CD4-positive, alpha-beta T cell treated with Interferon gamma for 1 hour (primary cell): ENCODE results near the gene TGFB3.
"Not testable (repeated sequence)": the region's sequence is repeated elsewhere in the genome, so short reads cannot be mapped to it uniquely, and the experiment has no call there.

Source experiments
- DNase-seq: peaks from one replicate; pipeline ENCODE4 v3.0.0-alpha.2; 2020

Gene TGFB3

DNA sequence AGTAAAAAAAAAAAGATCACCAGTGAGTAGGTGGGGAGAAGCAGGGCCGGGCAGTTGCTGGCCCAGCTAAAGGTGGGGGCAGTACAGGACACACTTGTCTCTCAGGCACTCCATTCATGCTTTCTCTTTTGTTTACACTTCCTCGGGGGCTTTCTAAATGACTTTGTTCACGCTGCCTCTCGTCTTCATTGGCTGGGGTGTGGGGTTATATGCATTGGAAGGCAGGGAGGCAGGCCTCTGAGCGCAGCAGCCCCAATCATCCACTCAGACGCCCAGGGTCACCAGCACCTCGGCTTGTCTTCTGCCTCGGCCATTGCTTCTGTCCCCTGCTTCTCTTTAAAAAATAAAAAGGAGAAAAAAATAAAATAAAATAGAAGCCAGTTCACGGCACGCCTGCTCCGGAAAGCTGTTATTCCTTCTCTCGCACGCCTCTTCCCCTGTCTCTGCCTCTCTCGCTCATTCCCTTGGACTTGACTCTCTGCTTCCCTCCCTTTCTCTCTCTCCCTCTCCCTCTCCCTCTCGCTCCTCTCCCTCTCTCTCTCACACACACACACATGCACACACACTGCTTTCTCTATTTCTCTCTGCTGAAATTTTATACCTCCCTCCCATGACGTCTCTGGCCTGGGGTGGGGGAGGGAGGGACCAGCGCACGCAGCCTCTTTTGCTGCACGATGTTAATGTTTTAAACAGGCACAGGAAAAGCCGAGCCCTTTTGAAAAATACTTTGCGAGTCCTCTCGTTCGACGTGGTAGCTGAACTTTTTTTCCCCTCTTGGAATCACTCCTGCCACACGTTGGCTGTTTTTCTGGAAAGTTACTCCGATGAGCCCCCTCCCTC is at the start of gene TGFB3:
Gene TGFB3 (minus strand): TSS at position 570 of the 840 bp plus-strand sequence. CDS start 1,102 bp downstream, outside the sequence.
- DNase-seq = peak; percentile 70

DNA sequence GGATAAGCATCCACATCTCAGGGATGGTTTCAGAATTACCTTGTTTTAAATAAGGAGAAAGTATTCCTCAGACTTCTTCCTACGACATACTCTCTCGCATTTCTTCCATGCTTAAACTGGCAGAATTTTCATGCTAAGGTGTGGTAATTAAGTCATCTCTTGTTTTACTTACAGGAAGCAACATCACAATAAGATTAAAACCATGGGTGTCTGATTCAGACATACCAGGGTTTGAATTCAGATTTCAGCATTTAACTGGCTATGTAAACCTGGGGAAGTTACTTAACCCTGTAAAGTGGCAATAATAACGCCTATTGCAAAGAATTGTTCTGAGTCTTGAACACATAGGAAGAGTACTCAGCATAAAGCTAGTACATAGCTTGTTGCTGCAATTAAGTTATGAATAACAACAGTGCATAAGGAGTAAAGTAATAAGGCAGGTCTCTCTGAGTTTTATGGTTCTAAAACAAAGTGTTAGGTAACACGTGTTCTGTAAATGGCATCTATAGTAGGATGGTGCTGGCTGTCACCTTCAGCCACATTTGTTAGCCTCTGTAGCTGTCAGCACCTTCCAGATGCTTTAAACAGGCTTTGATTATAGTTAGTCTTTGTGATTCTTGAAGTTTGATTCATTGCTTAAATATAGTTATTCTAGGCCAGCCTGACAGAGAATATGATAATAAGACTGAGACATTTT is 42.6 kb upstream of the TGFB3 start:
- DNase-seq = no peak

DNA sequence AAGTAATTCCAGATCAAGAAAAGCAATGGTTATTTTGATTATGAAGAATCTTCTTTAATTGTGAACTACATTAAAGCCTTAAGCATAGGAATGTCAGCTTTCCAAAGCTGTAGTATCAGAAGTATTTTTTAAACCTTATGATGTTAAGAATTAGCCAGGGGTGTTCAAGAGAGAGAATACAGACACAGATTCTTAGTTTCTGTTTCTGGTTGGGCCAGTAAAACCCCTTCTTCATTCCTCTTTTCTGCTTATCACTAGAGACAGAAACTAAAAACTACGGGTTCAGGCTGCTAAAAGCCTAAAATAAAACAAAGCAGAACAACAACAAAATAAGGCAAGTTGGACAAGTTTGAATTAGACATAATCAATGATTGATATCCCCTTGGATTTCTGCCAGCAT is 42.0 kb upstream of the TGFB3 start:
- DNase-seq = no peak

DNA sequence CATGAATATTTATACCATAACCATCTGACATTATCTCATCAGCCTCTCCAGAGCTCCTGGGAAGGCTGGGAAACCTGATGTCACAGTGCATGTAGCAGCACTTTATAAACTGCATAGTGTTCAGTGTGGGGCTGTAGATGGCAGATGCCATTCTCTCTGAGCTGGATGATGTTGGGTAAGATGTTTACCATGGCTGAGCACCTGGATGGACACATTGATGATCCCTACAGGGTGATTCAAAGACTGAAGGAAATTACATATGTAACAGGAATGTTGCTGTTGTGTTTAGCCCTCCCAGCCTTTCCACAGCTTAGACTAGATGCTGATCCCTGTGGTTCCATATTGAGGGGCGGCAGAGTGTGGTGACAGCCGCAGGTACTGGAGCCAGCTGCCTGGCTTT is 41.2 kb upstream of the TGFB3 start:
- no peak for DNase-seq

DNA sequence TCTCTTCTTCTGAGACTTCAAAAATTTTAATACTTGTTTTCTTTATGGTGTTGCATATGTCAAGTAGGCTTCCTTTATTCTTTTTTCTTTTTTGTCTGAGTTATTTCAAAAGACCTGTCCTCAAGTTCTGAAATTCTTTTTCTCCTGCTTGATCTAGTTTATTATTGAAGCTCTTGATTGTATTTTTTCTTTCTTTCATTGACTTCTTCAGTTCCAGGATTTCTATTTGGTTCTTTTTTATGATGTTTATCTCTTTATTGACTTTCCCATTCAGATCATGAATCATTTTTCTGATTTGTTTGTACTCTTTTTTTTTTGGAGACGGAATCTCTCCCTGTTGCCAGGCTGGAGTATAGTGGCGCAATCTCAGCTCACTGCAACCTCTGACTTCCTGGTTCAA is 37.9 kb upstream of the TGFB3 start:
- DNase-seq = no peak

DNA sequence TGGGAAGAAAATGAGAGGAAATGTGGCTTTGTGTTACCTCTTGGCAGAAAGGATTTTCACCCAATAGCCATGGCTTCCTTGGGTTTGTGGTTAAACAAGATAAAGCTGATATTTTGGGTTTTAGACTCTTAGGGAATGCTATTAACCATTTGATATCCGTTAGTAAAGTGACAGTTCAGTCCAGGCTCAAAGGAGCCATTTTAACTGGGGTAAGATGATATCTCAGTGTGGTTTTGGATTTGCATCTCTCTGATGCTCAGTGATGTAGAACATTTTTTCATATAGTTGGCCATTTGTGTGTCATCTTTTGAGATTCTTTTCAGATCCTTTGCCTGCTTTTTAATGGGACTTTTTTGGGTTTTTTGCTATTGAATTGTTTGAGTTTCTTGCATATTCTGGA is 33.9 kb upstream of the TGFB3 start:
- DNase-seq = no peak

DNA sequence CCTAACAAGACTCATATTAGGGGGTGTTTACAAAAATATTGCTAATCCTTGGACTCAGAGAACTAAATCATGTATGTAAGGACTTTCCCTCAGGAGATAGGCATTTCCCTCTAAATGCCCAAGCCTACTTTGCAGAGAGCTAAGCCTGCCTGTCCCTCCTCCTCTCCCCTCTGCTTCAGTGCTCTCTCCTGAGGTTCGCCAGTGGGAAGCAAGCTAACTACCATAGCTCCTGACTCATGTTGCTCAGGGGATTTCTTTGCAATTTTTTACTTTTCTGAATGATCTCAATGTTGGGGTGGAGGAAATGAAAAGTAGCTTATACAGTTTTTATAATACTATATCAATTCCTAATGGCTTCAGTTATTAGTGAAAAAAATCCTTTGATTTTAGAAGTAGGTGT is 33.4 kb upstream of the TGFB3 start:
- no peak for DNase-seq

DNA sequence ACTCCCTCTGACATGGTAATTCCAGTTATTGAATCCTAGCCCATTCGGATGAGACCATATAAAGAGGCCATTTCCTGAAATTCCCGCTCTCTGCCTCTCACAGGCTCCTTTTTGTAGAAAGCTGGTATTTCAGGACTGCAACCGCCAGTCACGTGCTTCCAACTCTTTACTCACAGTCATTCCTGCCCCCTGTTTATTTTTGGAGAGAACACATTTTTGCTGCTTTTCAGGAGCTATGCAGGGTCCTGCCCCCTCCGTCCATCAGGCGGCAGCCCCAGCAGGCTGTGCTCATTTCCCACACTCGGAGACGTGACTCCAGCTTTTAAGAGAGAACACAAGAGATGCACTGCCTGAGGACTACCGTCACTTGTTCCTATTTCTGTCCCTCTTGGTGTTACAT is 30.6 kb upstream of the TGFB3 start:
- DNase-seq = no peak

DNA sequence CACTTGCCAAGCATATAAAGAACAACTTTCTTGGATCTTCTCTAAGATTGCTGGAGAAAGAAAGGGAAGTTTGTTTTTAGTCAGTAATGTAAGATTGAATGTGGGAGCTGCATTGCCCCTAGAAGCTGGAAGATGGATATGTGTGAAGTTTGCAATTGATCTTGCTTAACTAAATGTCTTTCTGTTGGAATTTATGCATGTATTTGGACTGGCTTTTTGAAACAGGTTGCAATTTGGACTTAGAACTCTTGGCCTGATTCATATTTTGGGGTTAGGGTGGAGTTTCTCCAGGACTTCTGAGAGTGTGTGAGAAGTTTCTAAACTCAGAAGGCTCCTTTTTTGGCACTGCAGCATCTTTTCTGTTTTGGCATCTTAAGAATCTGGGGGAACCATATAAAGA is 30.1 kb upstream of the TGFB3 start:
- DNase-seq = no peak

DNA sequence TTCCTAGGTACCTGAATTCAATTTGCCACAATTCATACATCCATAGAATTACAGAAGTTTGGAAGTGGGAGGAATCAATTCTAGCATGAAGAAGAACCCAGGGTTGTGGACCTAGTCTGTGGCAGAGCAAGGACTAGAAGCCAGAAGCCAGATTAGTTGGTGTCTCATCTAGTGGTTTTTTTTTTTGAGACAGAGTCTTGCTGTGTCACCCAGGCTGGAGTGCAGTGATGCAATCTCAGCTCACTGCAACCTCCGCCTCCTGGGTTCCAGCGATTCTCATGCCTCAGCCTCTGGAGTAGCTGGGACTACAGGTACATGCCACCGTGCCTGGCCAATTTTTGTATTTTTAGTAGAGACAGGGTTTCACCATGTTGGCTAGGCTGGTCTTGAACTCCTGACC is 27.8 kb upstream of the TGFB3 start:
- not testable (repeated sequence) for DNase-seq

DNA sequence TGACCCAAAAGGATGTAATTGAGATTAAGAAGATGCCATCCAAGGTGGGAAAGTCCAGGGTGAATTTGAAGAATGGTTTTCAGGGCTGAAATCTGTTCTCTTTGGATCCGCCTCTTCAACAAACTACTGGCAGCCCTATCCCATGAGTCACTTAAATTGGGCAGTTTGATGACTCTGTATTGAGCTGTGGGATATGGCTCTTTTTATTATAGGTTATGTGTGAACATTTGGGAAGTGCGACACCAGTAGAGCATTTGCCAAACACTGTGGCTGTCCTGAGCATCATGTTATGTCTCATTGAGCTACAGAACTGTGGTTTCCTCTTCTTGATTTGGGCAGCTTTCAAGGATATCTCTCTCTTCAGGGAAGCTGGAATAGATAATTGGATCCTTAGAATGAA is 26.1 kb upstream of the TGFB3 start:
- no peak for DNase-seq

DNA sequence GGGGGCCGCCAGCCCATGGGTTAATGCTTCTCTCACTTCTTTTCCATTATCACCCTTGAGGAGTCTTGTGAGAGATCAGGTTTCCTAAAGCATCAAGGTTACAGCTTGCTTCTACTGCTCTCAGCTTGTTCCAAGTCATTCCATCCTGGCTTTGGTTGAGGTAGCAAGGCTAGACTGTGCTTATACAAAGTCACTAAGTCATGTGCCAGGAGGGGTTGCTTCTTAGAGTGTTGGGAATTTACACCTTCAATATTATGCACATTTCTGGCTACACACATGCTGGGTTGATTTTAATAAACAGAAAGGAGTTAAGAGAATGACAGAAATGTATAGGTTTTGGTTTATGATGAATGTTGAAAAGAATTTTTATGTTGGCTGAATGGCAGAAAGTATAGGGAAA is 25.6 kb upstream of the TGFB3 start:
- DNase-seq = no peak

DNA sequence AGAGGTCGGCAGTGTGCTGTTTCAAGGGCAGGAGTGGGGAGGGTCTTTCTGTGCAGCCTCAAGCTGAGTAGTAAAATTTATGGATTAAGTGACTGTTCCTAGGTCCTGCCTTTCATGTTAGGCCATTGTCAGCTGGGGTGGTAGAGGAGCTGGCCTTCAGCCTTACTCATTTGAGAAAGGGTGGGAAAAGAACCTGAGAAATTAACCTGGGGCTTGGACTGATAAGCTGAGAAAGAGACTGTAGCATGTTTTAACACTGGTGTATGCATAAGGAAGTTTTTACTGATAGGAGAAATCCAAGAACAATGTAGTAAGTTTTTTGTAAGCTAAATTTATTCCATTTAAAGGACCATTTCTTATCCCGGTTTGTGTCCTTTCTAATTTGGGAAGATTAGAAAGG is 24.5 kb upstream of the TGFB3 start:
- no peak for DNase-seq

DNA sequence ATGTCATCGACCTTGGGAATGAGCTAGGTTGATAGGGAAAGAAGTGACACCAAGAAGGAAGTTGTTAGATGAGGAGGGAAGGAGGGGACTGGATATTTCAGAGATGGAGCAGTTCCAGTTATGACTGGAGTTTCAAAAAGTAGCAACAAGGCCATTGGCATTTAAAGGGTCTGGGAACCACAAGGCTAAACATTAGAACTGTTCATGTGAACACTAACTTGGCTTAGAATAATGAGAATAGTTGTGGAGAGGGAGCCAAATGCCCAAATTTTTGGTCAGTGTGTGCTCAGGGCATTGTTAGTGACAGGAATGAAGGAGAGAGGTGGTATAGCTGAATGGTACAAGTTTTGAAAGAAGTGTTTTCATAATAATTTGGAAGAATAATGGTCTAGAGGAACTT is 20.6 kb upstream of the TGFB3 start:
- DNase-seq = no peak

DNA sequence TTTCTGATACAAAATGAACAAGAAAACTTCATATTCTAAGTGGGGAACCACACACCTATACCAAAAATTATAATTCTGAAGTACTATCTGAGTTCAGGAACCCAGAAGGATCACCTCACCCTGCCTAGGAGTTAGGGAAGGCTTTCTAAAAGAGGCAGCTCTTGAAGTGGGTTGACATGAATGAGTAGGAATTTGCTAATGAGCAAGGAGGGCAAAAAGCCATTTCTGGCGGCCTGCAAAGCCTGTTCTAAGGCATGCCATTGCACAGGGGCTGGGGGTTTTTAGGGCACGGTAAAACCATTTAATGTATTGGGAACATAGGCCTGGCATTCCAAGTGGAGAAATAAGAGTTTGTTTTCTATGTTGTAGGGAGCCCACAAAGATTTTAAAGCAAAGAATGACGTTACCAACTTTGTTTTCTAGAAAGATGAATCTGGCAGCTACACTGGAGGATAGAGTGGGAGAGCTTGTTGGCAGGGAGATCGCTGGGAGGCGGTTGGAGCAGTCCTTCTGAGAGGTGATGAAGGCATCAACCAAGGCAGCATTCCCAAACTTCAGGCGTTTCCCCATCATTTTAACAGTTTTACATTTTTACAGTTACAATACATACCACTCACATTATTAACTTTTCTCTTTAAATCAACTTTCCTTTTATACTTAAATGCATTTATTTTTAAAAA is 17.9 kb upstream of the TGFB3 start:
- no peak for DNase-seq

DNA sequence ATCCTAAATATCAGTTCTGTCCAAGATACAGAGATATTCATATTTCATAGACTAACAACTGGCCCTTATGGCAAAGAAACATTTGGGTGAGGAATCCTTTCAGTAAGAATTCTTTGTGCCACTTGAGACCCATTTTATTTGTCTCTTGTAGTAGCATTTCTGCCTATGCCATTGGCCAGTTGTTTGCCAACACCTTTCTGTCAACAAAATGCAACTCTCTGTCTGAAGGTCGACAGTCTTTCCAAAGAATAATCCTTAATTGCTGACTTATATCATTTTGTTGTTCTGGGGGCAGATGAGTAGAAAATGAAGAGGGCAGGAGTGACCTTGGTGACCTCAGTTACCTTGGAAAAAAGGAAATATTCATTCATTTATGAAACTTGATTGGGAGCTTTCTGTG is 14.7 kb upstream of the TGFB3 start:
- DNase-seq = no peak

DNA sequence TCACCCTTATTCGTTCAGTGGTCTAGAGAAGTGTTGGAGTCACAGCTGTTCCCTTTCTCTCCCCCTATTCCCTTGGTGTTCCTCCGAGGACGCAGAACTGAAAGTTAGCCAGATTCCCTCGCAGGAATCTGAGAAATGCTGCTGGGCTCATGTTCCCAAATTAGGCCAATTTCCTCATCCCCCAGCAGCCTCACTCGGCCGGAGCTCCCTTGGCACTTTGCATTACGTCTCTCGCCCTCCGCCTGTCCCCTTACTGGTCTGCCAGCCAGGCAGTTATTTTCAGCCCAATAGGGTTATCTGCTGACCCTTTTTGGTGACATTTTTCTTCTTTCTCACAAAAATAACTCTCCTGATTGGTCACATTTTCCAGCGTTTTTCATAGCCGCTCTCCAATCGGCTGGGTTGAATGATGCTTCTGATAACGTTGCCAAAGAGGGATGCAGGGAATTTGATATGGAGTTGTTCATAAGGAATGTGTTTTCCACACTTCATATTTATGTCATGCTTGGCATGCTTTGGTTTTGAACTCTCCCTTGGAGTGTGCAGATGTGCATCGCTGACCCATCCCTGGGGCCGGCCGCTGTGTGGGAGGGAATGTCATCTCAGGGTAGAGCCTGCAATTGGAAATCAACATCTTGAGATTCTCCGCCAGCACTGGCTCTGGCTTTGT is 13.7 kb upstream of the TGFB3 start:
- no peak for DNase-seq

DNA sequence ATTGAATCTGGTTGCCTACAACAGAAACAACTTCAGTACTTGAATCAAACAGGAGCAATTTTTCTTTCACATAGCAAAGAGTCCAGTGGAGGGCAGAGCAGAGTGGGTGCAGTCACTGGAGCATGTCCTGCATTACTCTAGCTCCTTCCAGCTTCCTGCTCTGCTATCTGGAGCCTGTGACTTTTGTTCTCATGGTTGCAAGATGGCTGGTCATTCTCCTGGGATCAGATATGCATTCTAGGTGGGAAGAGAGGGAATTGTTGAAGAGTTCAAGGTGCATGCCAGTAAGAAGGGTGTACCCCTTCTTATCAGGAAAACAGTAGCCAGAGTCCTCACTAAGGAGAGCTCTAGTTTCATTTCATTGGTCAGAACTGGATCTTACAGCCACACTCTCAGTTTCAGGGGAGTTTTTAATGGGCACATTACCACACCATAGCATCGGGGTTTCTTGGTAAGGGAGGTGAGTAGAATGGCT is 11.8 kb upstream of the TGFB3 start:
- DNase-seq = no peak

DNA sequence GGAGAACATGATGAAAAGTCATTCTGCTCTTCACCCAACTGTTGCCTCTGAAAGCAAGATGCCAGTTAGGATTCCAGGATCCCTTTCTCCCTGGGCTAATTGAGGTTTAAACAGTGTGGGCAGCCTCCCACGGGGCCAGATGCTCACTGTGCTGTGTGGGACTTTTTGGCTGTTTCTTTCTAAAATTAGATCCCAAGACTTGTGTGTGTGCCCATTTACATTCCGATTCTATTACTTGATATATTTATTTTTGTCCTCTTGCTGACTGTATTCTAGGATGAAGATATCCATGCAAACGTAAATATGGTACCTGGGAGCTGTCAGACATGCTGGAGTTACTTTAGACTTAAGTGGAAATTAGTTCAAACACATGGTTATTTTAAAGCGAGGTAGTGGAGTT is 10.0 kb upstream of the TGFB3 start:
- DNase-seq = no peak

DNA sequence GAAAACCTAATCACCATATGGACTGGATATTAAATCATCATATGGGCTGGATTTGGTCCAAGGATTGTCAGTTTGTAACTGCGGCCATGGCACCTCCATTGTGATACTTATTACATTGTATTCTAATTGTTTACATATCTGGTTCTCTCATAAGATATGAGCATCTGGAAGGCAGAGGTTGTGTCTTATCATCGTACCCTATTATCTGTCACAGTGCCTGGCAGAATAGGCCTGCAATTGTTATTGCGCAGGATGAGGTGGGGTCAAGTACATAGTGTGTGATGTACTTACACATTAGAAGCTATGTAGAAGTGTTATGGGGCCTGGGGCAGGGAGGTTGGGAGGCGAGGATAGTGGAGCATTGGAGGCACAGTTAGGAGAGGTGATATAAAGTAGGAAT is 8.5 kb upstream of the TGFB3 start:
- no peak for DNase-seq

DNA sequence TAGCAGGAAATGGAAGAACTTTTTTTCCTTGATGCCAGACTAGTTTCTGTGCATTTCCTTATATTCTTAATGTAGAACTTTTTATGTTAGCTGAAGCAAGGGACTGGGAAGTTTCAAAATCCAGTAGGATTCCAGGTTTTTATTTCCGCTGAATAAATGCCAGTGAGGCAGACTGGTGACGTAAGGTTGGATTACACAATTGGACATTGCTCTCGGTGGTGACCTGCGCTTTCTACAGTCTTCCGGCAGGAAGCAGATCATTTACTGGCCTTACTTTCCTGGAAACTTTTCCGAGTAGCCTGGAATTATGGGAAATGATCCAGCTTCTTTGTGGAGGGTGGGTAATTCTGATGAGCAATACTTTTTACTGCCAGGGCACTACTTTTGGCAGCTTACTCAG is 7.3 kb upstream of the TGFB3 start:
- DNase-seq = no peak

DNA sequence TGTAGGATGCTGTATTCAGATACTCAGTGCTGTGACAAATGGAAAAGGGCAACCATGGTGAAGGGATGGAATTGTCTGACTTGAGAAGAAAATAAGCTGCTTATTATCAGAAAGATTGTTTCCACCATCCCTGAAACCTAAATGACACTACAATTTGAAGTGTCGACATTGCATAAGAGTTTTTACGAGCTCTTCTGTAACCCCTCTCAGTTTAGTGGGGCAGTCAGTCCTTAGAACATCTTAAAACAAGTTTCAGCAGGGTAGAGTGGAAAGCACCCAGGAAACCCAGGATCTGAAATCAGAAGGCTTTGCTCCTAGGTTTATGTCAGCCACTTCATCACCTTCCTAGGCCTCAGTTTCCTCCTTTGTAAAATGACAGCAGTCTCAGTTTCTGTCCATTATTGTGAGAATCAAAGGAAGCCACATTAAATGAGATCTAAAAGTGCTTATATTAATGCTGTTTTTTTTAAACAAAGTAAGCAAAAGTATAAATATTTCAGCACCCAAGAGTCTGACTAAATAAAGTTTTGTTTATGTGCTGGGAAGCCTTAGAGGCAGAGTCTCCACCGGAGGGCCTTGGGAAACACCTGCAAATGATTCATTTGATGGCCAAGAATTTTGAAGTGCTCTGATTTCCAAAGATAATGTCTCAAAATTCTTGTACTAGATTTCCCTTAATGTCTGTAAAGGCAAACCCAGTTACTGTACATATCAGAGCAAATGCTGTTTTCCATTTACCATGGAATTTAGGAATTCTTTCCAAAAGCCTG is 5.6 kb upstream of the TGFB3 start:
- no peak for DNase-seq

DNA sequence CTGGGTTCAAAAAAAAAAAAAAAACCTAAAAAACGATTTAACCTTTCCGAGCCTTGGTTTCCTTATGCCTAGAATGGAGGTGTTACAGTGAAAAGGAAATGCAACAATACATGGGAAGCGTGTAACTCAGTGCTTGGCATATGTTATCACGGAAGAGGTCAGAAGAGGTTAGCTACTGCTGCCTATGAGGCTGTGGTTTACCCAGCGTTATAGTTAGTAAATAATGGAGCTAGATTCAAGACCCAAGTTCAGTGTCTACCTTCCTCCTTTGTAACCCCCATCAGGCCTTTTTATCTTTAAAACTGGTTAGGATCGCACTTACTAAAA is 4.6 kb upstream of the TGFB3 start:
- DNase-seq = no peak
